GM23338 (cell line): Measurements from ENCODE around the gene PCDHGA5. TPM values are rescaled to one million over a fixed set of nuclear protein-coding genes. Genes with fewer than 3 reads are reported as not detected.

Experiments used
- ATAC-seq: fragments of 200-7000 bp; cut with Tn5 transposase; 3 replicates; pipeline ENCODE4 v1.9.1; 2020
- DNase-seq: peaks from one replicate; pipeline ENCODE4 v3.0.0-alpha.2; 2015; ENCODE audit warnings: low spot score
- H2AFZ ChIP-seq: fragments of 200-600 bp; sonication (generic); 2 replicates; pipeline ENCODE4 v1.8.0; 2016; ENCODE audit warnings: antibody characterized with exemption, mild to moderate bottlenecking, moderate library complexity
- H3F3A ChIP-seq: fragments of 200-600 bp; sonication (generic); replicated peaks from 2 replicates; pipeline ENCODE4 v1.8.0; 2017; ENCODE audit warnings: antibody characterized with exemption, mixed run types, low read depth
- H3K27ac ChIP-seq: fragments of 200-600 bp; sonication (generic); 2 replicates; pipeline ENCODE4 v1.6.1; 2016; ENCODE audit warnings: low read depth
- H3K27me3 ChIP-seq: fragments of 200-600 bp; sonication (generic); 2 replicates; pipeline ENCODE4 v1.8.0; 2016; ENCODE audit warnings: mild to moderate bottlenecking, mixed run types, moderate library complexity; ENCODE audit not compliant: insufficient read depth
- H3K36me3 ChIP-seq: fragments of 200-600 bp; sonication (generic); 2 replicates; pipeline ENCODE4 v1.8.0; 2016; ENCODE audit warnings: mild to moderate bottlenecking; ENCODE audit not compliant: insufficient read depth
- H3K4me1 ChIP-seq: fragments of 200-600 bp; sonication (generic); 2 replicates; pipeline ENCODE4 v1.8.0; 2016; ENCODE audit warnings: mild to moderate bottlenecking, moderate library complexity; ENCODE audit not compliant: insufficient read depth
- H3K4me2 ChIP-seq: fragments of 200-600 bp; sonication (generic); 2 replicates; pipeline ENCODE4 v1.7.1; 2017; ENCODE audit warnings: mixed run types
- H3K4me3 ChIP-seq: fragments of 200-600 bp; sonication (generic); 2 replicates; pipeline ENCODE4 v1.6.1; 2016; ENCODE audit warnings: mixed run types
- H3K79me2 ChIP-seq: fragments of 200-600 bp; sonication (generic); replicated peaks from 2 replicates; pipeline ENCODE4 v1.8.0; 2017; ENCODE audit warnings: mild to moderate bottlenecking; ENCODE audit not compliant: insufficient read depth
- H3K9me2 ChIP-seq: fragments of 200-600 bp; sonication (generic); 2 replicates; pipeline ENCODE4 v1.8.0; 2017; ENCODE audit not compliant: insufficient read depth
- H4K20me1 ChIP-seq: fragments of 200-600 bp; sonication (generic); replicated peaks from 2 replicates; pipeline ENCODE4 v1.8.0; 2017; ENCODE audit warnings: mild to moderate bottlenecking; ENCODE audit not compliant: insufficient read depth
- H3K27ac Mint-ChIP-seq: 2 replicates; pipeline ENCODE4 v1.8.0; 2020; ENCODE audit warnings: inconsistent platforms, mild to moderate bottlenecking, moderate library complexity, mixed read lengths
- H3K27me3 Mint-ChIP-seq: 3 replicates; pipeline ENCODE4 v1.8.0; 2022; ENCODE audit warnings: low read depth, mild to moderate bottlenecking, moderate library complexity, mixed read lengths, inconsistent platforms; ENCODE audit not compliant: insufficient read depth, poor library complexity
- H3K36me3 Mint-ChIP-seq: 3 replicates; pipeline ENCODE4 v1.8.0; 2021; ENCODE audit warnings: low read depth, mild to moderate bottlenecking, inconsistent platforms, moderate library complexity, mixed read lengths
- H3K4me1 Mint-ChIP-seq: 3 replicates; pipeline ENCODE4 v1.8.0; 2020; ENCODE audit warnings: mild to moderate bottlenecking, inconsistent platforms, mixed read lengths
- H3K4me3 Mint-ChIP-seq: 3 replicates; pipeline ENCODE4 v1.8.0; 2021; ENCODE audit warnings: moderate library complexity, mild to moderate bottlenecking, inconsistent platforms, mixed read lengths
- H3K9me3 Mint-ChIP-seq: 3 replicates; pipeline ENCODE4 v1.8.0; 2020; ENCODE audit warnings: moderate library complexity, mild to moderate bottlenecking, inconsistent platforms, mixed read lengths
- CREB1 ChIP-seq: fragments of 250-450 bp; sonication (Bioruptor Pico); IDR thresholded peaks from 2 replicates; pipeline ENCODE4 v1.5.0; 2020; ENCODE audit warnings: low read depth, mild to moderate bottlenecking, moderate library complexity
- CTCF ChIP-seq, 2 experiments: fragments of 200-600 bp in 1 of 2; sonication (generic) in 1 of 2; conservative IDR thresholded peaks; 2 replicates each; pipeline versions ENCODE4 v1.5.1 to v1.6.1; 2016 to 2017; ENCODE audit warnings: antibody characterized with exemption in 2 of 2, low read depth in 2 of 2, mild to moderate bottlenecking in 2 of 2, moderate library complexity in 1 of 2
- ETS1 ChIP-seq: IDR thresholded peaks from 2 replicates; pipeline ENCODE4 v1.6.1; 2016; ENCODE audit warnings: antibody characterized with exemption
- EZH2 ChIP-seq: fragments of 200-600 bp; sonication (generic); IDR thresholded peaks from one replicate; pipeline ENCODE4 v1.8.0; 2017; ENCODE audit warnings: antibody characterized with exemption, mild to moderate bottlenecking, low read depth; ENCODE audit not compliant: unreplicated experiment
- EZH2phosphoT487 ChIP-seq: fragments of 200-600 bp; sonication (generic); IDR thresholded peaks from one replicate; pipeline ENCODE4 v1.8.1; 2018; ENCODE audit warnings: antibody characterized with exemption; ENCODE audit not compliant: unreplicated experiment
- JUNB ChIP-seq: IDR thresholded peaks from one replicate; pipeline ENCODE4 v1.6.1; 2016; ENCODE audit warnings: antibody characterized with exemption; ENCODE audit not compliant: unreplicated experiment
- NANOG ChIP-seq: IDR thresholded peaks from 2 replicates; pipeline ENCODE4 v1.6.1; 2016; ENCODE audit warnings: antibody characterized with exemption, borderline replicate concordance
- ZNF331 ChIP-seq: fragments of 250-450 bp; sonication (Bioruptor Pico); IDR thresholded peaks from 2 replicates; pipeline ENCODE4 v1.5.0; 2020; ENCODE audit warnings: low read depth, mild to moderate bottlenecking, moderate library complexity
- polyA plus RNA-seq: library from polyadenylated mRNA; unstranded; fragments of >200 nt; fragmentation: Nextera tagmentation; extraction: Ambion mirVana; gene quantifications from 2 replicates; pipeline ENCODE4 v1.2.1, GENCODE V29; 2016
- total RNA-seq: library from RNA; depleted of rRNA; stranded (reverse); fragments of >200 nt; shearing (Covaris generic); gene quantifications from 2 replicates; pipeline ENCODE4 v1.2.3, GENCODE V29; 2014

Gene PCDHGA5
- total and polyA plus RNA-seq, 2 experiments from 2014 or later = 0.55 to 3.1 TPM

GRCh38 chr5:141343242-141343952, 20.6 kb upstream of the PCDHGA5 start, which contains the start of gene PCDHGA3:
Gene PCDHGA3, plus strand, starts transcription at chr5:141343829. Its CDS starts 205 bp downstream, at chr5:141344034.
- Histone ChIP-seq H3K9me2 (no peaks in the 10 kb centered on the region), H4K20me1 (no peaks in the 10 kb centered on the region), H3K4me1 (no peaks in the 10 kb centered on the region), H3K27ac (no peak within 1 kb of the TSS), H3K36me3 (no peaks in the 10 kb centered on the region), H3K4me2 (no peak within 1 kb of the TSS), H3K79me2 (no peaks in the 10 kb centered on the region), H3K4me3 (no peak within 1 kb of the TSS), H3F3A (no peaks in the 10 kb centered on the region), H2AFZ (peak within 1 kb of the TSS; percentile 66; the same call in 1 of the 2 replicates), H3K27me3 (no peaks in the 10 kb centered on the region)
- TF ChIP-seq JUNB = no peak
- TF ChIP-seq EZH2phosphoT487 = no peak
- no peak for TF ChIP-seq ZNF331 (CRISPR knock-in tag)
- no peak for TF ChIP-seq NANOG
- peak; percentile 72 to 74 for TF ChIP-seq CTCF (conservative IDR thresholded peaks at IDR 0.05; ENCODE audit: low read depth in 2 of 2)
- no peak for TF ChIP-seq CREB1 (CRISPR knock-in tag)
- no peak for TF ChIP-seq EZH2
- no peak for ATAC-seq
- Mint-ChIP-seq H3K36me3 (peaks cover 38% of the 10 kb centered on the region), H3K27me3 (peaks cover 2% of the 10 kb centered on the region), H3K27ac (no peak within 1 kb of the TSS), H3K4me3 (no peak within 1 kb of the TSS), H3K9me3 (peaks cover 76% of the 10 kb centered on the region), H3K4me1 (no peaks in the 10 kb centered on the region; the same call in 2 of the 3 replicates)
- peak; percentile 79 for DNase-seq

GRCh38 chr5:141343953-141344463, 20.0 kb upstream of the PCDHGA5 start:
- Histone ChIP-seq H3K79me2 (no peaks in the 10 kb centered on the region), H3K4me2 (no peak overlapping the region), H3K4me3 (no peak overlapping the region), H2AFZ (peak overlapping the region; percentile 66; the same call in 1 of the 2 replicates), H3F3A (no peaks in the 10 kb centered on the region), H3K36me3 (no peaks in the 10 kb centered on the region), H3K27me3 (no peaks in the 10 kb centered on the region), H3K9me2 (no peaks in the 10 kb centered on the region), H4K20me1 (no peaks in the 10 kb centered on the region), H3K27ac (no peak overlapping the region), H3K4me1 (no peaks in the 10 kb centered on the region)
- Mint-ChIP-seq H3K4me3 (no peak overlapping the region), H3K9me3 (peaks cover 70% of the 10 kb centered on the region), H3K27ac (no peak overlapping the region), H3K4me1 (no peaks in the 10 kb centered on the region; the same call in 2 of the 3 replicates), H3K36me3 (peaks cover 34% of the 10 kb centered on the region), H3K27me3 (peaks cover 2% of the 10 kb centered on the region)
- TF ChIP-seq CTCF (conservative IDR thresholded peaks at IDR 0.05; ENCODE audit: low read depth in 2 of 2) = 0 out of 4 replicates have a peak, but pooled peaks of 1 of the 2 experiments have one; percentile 8
- TF ChIP-seq ETS1 = no peak
- no peak for TF ChIP-seq EZH2phosphoT487
- DNase-seq (no peak), ATAC-seq (no peak)
